ENCODE data around the gene INPP5E.

GRCh38 chr9:136419092-136419420 lies 20.6 kb downstream of the INPP5E start:
- TF ChIP-seq POLR2A (IDR thresholded peaks at IDR 0.05; ENCODE audit: low read depth) (no peak), CTCF (IDR thresholded peaks at IDR 0.05) (no peak), EP300 (IDR thresholded peaks at IDR 0.05) (no peak), POLR2AphosphoS5 (IDR thresholded peaks at IDR 0.05) (no peak)

Data from esophagus muscularis mucosa (tissue), 4 donors.